Activated CD4-positive, alpha-beta T cell treated with anti-CD3 and anti-CD28 coated beads for 24 hours (primary cell): ENCODE results near the gene GPR157.

ENCODE experiments used
- DNase-seq, 2 donors: peaks; one replicate each; pipeline ENCODE4 v3.0.0-alpha.2; 2020; ENCODE audit warnings: low read depth in 2 of 2

Gene GPR157

GRCh38 chr1:9062021-9062471 is 66.9 kb downstream of the GPR157 start:
- DNase-seq: no peak

GRCh38 chr1:9061252-9061960 is 67.5 kb downstream of the GPR157 start:
- DNase-seq: no peak

- DNase-seq: no peak
Measured at GRCh38 chr1:9059891-9060744, 68.8 kb downstream of the GPR157 start.

- DNase-seq: no peak
Measured at GRCh38 chr1:9058465-9058864, 70.4 kb downstream of the GPR157 start.

GRCh38 chr1:9057851-9058250 is 71.1 kb downstream of the GPR157 start:
- DNase-seq: no peak

GRCh38 chr1:9052272-9053049 is 76.4 kb downstream of the GPR157 start:
- DNase-seq: no peak

GRCh38 chr1:9051379-9051778 is 77.5 kb downstream of the GPR157 start:
- DNase-seq: no peak

- DNase-seq: no peak
Measured at GRCh38 chr1:9050803-9051202, 78.1 kb downstream of the GPR157 start.
